Endothelial cell (in vitro differentiated cells): ENCODE data around the gene SLC36A2. TPM values are rescaled to one million over a fixed set of nuclear protein-coding genes. Genes with fewer than 3 reads are reported as not detected.

Source experiments
- DNase-seq: peaks from one replicate; pipeline ENCODE4 v3.0.0; 2021; ENCODE audit warnings: low spot score
- H3K27ac Mint-ChIP-seq: one replicate; pipeline ENCODE4 v1.8.0; 2021; ENCODE audit warnings: mixed read lengths, inconsistent platforms; ENCODE audit not compliant: unreplicated experiment
- H3K27me3 Mint-ChIP-seq: one replicate; pipeline ENCODE4 v1.8.0; 2021; ENCODE audit warnings: mild to moderate bottlenecking, moderate library complexity, mixed read lengths, inconsistent platforms; ENCODE audit not compliant: unreplicated experiment
- H3K36me3 Mint-ChIP-seq: one replicate; pipeline ENCODE4 v1.8.0; 2021; ENCODE audit warnings: mild to moderate bottlenecking, low read depth, mixed read lengths, inconsistent platforms; ENCODE audit not compliant: unreplicated experiment
- H3K4me1 Mint-ChIP-seq: one replicate; pipeline ENCODE4 v1.8.0; 2021; ENCODE audit warnings: mild to moderate bottlenecking, mixed read lengths, inconsistent platforms; ENCODE audit not compliant: unreplicated experiment
- H3K4me3 Mint-ChIP-seq: one replicate; pipeline ENCODE4 v1.8.0; 2021; ENCODE audit warnings: mild to moderate bottlenecking, mixed read lengths, inconsistent platforms; ENCODE audit not compliant: unreplicated experiment
- H3K9me3 Mint-ChIP-seq: one replicate; pipeline ENCODE4 v1.8.0; 2021; ENCODE audit warnings: mixed read lengths, inconsistent platforms; ENCODE audit not compliant: unreplicated experiment
- CTCF ChIP-seq: fragments of 200-600 bp; sonication (generic); IDR thresholded peaks from one replicate; pipeline ENCODE4 v1.5.0; 2021; ENCODE audit warnings: antibody characterized with exemption; ENCODE audit not compliant: unreplicated experiment
- total RNA-seq: library from RNA; stranded (reverse); fragmentation: NEBNext Ultra II Directional; extraction: Animal tissue kit (Norgen Biotek cat#: 25700); gene quantifications from one replicate; pipeline ENCODE4 v1.2.1, GENCODE V29; 2021; ENCODE audit not compliant: unreplicated experiment

SLC36A2 gene
- total RNA-seq, 1 donor from 2014 or later, result not detected

- H3K9me3 Mint-ChIP-seq, result peaks cover 4% of the 10 kb centered on the region
- H3K4me3 Mint-ChIP-seq, result no peak overlapping the region
- H3K36me3 Mint-ChIP-seq, result peaks cover 4% of the 10 kb centered on the region
- no peak overlapping the region for H3K27ac Mint-ChIP-seq
- H3K27me3 Mint-ChIP-seq, result peaks cover 4% of the 10 kb centered on the region
- TF ChIP-seq CTCF, result no peak
- peaks cover 5% of the 10 kb centered on the region for H3K4me1 Mint-ChIP-seq
- DNase-seq, result no peak
These were observed 50.4 kb downstream of the SLC36A2 start for GRCh38 chr5:151296974-151297373.

- H3K27me3 Mint-ChIP-seq, result peaks cover 4% of the 10 kb centered on the region
- DNase-seq, result no peak
- no peak for TF ChIP-seq CTCF
- peaks cover 4% of the 10 kb centered on the region for H3K36me3 Mint-ChIP-seq
- H3K27ac Mint-ChIP-seq, result no peak overlapping the region
- peaks cover 4% of the 10 kb centered on the region for H3K9me3 Mint-ChIP-seq
- H3K4me1 Mint-ChIP-seq, result peaks cover 4% of the 10 kb centered on the region
- H3K4me3 Mint-ChIP-seq, result no peak overlapping the region
These were observed 50.9 kb downstream of the SLC36A2 start for GRCh38 chr5:151296478-151296830.

GRCh38 chr5:151295791-151296477, 51.4 kb downstream of the SLC36A2 start:
- no peak overlapping the region for H3K27ac Mint-ChIP-seq
- no peak for TF ChIP-seq CTCF

GRCh38 chr5:151295138-151295537, 52.2 kb downstream of the SLC36A2 start:
- H3K27me3 Mint-ChIP-seq, result peaks cover 4% of the 10 kb centered on the region
- H3K36me3 Mint-ChIP-seq, result peaks cover 4% of the 10 kb centered on the region
- peaks cover 4% of the 10 kb centered on the region for H3K9me3 Mint-ChIP-seq

More at GRCh38 chr5:151295791-151296477, 51.4 kb downstream of the SLC36A2 start:
- Mint-ChIP-seq H3K4me3 (no peak overlapping the region), H3K27me3 (peaks cover 4% of the 10 kb centered on the region), H3K4me1 (peaks cover 4% of the 10 kb centered on the region), H3K36me3 (peaks cover 4% of the 10 kb centered on the region), H3K9me3 (peaks cover 4% of the 10 kb centered on the region)
- no peak for DNase-seq

More at GRCh38 chr5:151295138-151295537, 52.2 kb downstream of the SLC36A2 start:
- Mint-ChIP-seq H3K4me1 (peaks cover 4% of the 10 kb centered on the region), H3K4me3 (no peak overlapping the region), H3K27ac (no peak overlapping the region)
- DNase-seq, result no peak
- TF ChIP-seq CTCF, result no peak
